ENCODE measurements around the gene IL1RAPL2.
"Not testable (repeated sequence)": the region's sequence is repeated elsewhere in the genome, so short reads cannot be mapped to it uniquely, and the experiment has no call there.

IL1RAPL2 gene

GRCh38 chrX:104662694-104663093 is 96.7 kb downstream of the IL1RAPL2 start:
- DNase-seq (ENCODE audit: low read depth), result no peak
- no peak overlapping the region for H3K4me3 ChIP-seq (ENCODE audit: low read depth, low read length)
- TF ChIP-seq MAX (IDR thresholded peaks at IDR 0.05; ENCODE audit: low read depth, low read length), result no peak
- no peak for TF ChIP-seq CTCF (IDR thresholded peaks at IDR 0.05; ENCODE audit: low read depth, low read length)
- no peak for TF ChIP-seq POLR2A (IDR thresholded peaks at IDR 0.05; ENCODE audit: extremely low read depth, insufficient read length)
- TF ChIP-seq MYC (IDR thresholded peaks at IDR 0.05; ENCODE audit: low read depth, low read length), result no peak

- H3K4me3 ChIP-seq (ENCODE audit: low read depth, low read length), result no peak overlapping the region
- DNase-seq (ENCODE audit: low read depth), result no peak
- no peak for TF ChIP-seq CTCF (IDR thresholded peaks at IDR 0.05; ENCODE audit: low read depth, low read length)
- no peak for TF ChIP-seq MYC (IDR thresholded peaks at IDR 0.05; ENCODE audit: low read depth, low read length)
- no peak for TF ChIP-seq POLR2A (IDR thresholded peaks at IDR 0.05; ENCODE audit: extremely low read depth, insufficient read length)
- TF ChIP-seq MAX (IDR thresholded peaks at IDR 0.05; ENCODE audit: low read depth, low read length), result no peak
Measured at GRCh38 chrX:104665691-104666090, 99.7 kb downstream of the IL1RAPL2 start.

- DNase-seq (ENCODE audit: low read depth), result peak; percentile 16
- H3K4me3 ChIP-seq (ENCODE audit: low read depth, low read length), result no peak overlapping the region
- TF ChIP-seq CTCF (IDR thresholded peaks at IDR 0.05; ENCODE audit: low read depth, low read length) (no peak), POLR2A (IDR thresholded peaks at IDR 0.05; ENCODE audit: extremely low read depth, insufficient read length) (no peak), MAX (IDR thresholded peaks at IDR 0.05; ENCODE audit: low read depth, low read length) (no peak), MYC (IDR thresholded peaks at IDR 0.05; ENCODE audit: low read depth, low read length) (no peak)
Measured at GRCh38 chrX:104668550-104668949, 102.6 kb downstream of the IL1RAPL2 start.

GRCh38 chrX:104669063-104669462 is 103.1 kb downstream of the IL1RAPL2 start:
- DNase-seq (ENCODE audit: low read depth), result no peak
- TF ChIP-seq POLR2A (IDR thresholded peaks at IDR 0.05; ENCODE audit: extremely low read depth, insufficient read length), result no peak
- no peak for TF ChIP-seq MYC (IDR thresholded peaks at IDR 0.05; ENCODE audit: low read depth, low read length)
- no peak for TF ChIP-seq MAX (IDR thresholded peaks at IDR 0.05; ENCODE audit: low read depth, low read length)
- no peak for TF ChIP-seq CTCF (IDR thresholded peaks at IDR 0.05; ENCODE audit: low read depth, low read length)

GRCh38 chrX:104670051-104670450 is 104.1 kb downstream of the IL1RAPL2 start:
- TF ChIP-seq POLR2A (IDR thresholded peaks at IDR 0.05; ENCODE audit: extremely low read depth, insufficient read length) (no peak), MYC (IDR thresholded peaks at IDR 0.05; ENCODE audit: low read depth, low read length) (no peak), MAX (IDR thresholded peaks at IDR 0.05; ENCODE audit: low read depth, low read length) (no peak), CTCF (IDR thresholded peaks at IDR 0.05; ENCODE audit: low read depth, low read length) (no peak)
- no peak for DNase-seq (ENCODE audit: low read depth)

More at GRCh38 chrX:104669063-104669462, 103.1 kb downstream of the IL1RAPL2 start:
- H3K4me3 ChIP-seq (ENCODE audit: low read depth, low read length), result no peak overlapping the region

GRCh38 chrX:104677517-104677916 is 111.5 kb downstream of the IL1RAPL2 start:
- not testable (repeated sequence) for H3K4me3 ChIP-seq (ENCODE audit: low read depth, low read length); DNase-seq (ENCODE audit: low read depth)

More at GRCh38 chrX:104670051-104670450, 104.1 kb downstream of the IL1RAPL2 start:
- no peak overlapping the region for H3K4me3 ChIP-seq (ENCODE audit: low read depth, low read length)

Measured in NB4 (cell line).